NCI-H2107 (cell line): ENCODE measurements around the gene POLR2M.

ENCODE experiments used
- DNase-seq: peaks from one replicate; lab custom pipeline; 2025; lab: John Stamatoyannopoulos, UW

POLR2M gene

GRCh38 chr15:57738734-57739237 is 32.3 kb downstream of the POLR2M start:
- no peak for DNase-seq

DNA sequence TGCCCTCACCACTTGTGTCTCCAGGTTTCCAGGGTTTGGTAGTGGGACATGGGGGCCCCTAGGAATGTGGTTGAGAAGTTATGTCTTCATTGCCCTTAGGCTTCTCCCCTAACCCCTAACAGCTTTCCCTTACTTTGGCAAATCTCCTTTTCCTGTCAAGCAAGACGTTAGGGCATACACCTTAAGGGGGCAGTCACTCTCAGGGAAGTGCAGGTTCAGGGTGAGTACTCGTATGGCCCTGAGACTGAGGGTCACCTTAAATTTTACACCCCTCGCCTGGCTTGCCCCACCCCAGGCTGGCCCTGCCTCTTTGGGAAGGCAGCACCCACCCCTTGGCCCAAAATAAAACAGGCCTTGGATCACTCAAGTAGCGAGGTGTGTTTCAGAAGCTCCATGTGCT is 33.5 kb downstream of the POLR2M start:
- DNase-seq: no peak

DNA sequence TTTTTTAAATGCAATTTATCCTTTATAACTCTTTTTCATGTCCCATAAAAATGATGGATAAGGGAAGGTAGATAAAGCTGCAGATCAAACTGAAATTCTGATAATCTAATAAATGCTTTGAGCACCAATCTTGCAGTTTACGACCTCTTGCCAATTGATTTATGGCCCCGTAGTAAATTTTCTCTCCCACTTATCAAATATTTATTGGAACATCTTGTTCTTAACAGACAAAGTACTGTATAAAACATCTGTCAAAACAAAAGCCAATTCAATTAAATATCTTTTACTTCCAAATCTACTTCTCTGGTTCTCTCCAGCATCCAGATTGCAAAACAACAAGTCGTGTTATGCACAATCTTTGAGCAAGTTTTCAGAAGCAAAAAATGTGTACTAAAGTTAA is 34.6 kb downstream of the POLR2M start:
- DNase-seq: no peak

GRCh38 chr15:57743424-57743823 is 36.9 kb downstream of the POLR2M start:
- no peak for DNase-seq

DNA sequence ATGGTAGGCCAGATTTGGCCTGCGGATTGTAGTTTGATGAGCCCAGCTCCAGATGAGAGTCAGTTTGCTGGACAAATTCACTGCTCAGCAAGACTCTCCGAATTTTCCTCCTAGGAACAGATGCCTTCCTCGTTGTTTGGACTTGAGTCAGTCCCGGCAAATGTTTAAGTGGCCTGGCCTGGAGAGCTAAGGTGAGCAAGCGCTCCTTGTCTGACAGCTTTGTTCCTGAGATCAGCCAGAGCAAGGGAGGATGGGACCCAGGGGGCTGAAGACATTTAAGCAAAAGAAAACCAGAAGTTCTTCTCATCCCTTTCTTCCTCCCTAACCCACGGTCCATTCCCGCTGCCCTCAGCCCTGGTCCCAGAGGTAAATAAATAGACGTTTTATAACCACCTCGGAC is 40.3 kb downstream of the POLR2M start:
- DNase-seq: no peak

DNA sequence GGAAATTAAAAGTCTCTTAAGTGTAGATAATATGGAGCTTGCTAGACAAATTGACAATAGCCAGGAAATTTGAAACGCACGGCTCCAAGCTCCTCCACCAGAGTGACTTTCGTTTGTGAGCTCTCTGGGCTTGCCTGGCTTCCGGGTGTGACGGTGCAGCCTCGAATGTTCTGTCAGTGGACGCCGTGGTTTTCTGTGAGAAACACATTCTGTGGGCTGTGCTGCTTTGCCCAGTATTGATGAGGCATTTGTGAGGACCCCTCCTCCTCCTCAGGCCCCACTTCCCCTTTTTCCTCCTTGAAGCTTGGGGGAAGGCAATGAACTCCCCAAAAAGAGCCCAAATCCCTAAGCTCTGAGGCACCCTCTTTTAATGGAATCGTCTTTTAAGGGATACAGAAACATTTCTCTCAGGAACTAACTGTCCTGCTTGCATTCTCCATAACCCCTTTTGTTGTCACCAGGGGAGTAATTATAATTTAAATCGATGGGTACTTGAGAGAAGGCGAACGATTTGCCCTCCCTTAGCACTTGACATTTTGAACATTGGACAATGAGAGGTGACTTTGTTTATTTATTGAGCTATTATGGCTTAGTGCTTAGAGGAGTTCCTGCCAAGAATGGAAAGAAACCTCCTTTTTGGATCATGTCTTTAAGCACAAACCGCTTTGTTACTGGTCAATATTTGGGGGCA is 40.8 kb downstream of the POLR2M start:
- DNase-seq: peak; percentile 36

- no peak for DNase-seq
Measured at GRCh38 chr15:57751177-57751800, 44.8 kb downstream of the POLR2M start.

DNA sequence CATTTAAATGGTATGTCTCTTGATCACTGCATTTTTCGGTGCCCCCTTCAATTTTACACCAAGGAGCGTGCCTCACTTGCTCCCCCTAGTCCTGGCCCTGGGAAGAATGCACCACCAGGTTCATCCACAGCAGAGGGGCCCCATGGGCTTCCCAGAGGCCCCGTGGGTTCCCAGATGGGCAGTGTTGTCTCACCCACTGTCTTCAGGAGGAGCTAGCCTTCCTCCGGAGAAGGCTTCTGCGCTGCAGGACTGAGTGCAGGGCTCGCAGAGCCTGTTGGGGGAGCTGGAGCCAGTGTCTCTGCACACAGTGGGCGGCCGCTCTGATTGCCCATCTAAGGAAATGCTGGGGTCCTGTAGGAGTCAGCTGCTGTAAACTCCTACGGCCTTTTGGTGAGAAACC is 45.9 kb downstream of the POLR2M start:
- DNase-seq: no peak

DNA sequence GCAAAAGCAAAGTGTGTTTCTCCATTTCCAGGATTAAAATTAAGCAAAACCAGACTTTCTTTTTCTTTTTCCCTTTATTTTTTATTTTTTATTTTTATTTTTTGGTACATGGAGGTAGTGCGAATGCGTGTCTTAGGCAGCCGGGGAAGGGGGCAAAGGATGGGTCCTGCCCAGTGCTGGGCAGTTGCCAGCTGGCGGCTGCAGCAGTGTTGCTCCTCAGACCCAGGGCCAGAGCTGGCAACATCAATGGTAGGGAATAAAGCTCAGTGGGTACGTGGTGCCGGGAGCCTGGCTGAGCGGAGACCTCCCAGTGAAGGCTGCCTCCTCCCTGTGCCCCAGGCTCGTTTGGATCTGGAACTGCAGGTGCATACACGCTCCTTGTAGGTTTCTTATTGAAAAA is 46.3 kb downstream of the POLR2M start:
- no peak for DNase-seq

GRCh38 chr15:57756466-57756865 is 50.0 kb downstream of the POLR2M start:
- no peak for DNase-seq

- no peak for DNase-seq
Measured at GRCh38 chr15:57758560-57758959, 52.0 kb downstream of the POLR2M start.

GRCh38 chr15:57761562-57761961 is 55.0 kb downstream of the POLR2M start:
- DNase-seq: no peak

GRCh38 chr15:57762302-57762701 is 55.8 kb downstream of the POLR2M start:
- DNase-seq: no peak

GRCh38 chr15:57763176-57763964 is 56.9 kb downstream of the POLR2M start:
- DNase-seq: no peak
